HUES64 (cell line): ENCODE measurements around the gene PFN1. TPM values are rescaled to one million over a fixed set of nuclear protein-coding genes. Genes with fewer than 3 reads are reported as not detected.

Source experiments
- H3K27ac ChIP-seq: 2 replicates; pipeline ENCODE4 v1.7.0; 2013; ENCODE audit warnings: low read depth, low read length, inconsistent platforms
- H3K27me3 ChIP-seq: 2 replicates; pipeline ENCODE4 v1.6.1; 2013; ENCODE audit warnings: mild to moderate bottlenecking, low read length; ENCODE audit not compliant: insufficient read depth
- H3K36me3 ChIP-seq: 2 replicates; pipeline ENCODE4 v1.6.1; 2013; ENCODE audit warnings: mild to moderate bottlenecking, low read length; ENCODE audit not compliant: insufficient read depth
- H3K4me1 ChIP-seq: 2 replicates; pipeline ENCODE4 v1.6.1; 2013; ENCODE audit warnings: mild to moderate bottlenecking, low read length, moderate library complexity; ENCODE audit not compliant: insufficient read depth
- H3K4me3 ChIP-seq: 2 replicates; pipeline ENCODE4 v1.5.1; 2013; ENCODE audit warnings: mild to moderate bottlenecking, low read length, moderate library complexity
- H3K9ac ChIP-seq: 2 replicates; pipeline ENCODE4 v1.6.1; 2013; ENCODE audit warnings: mild to moderate bottlenecking, low read depth, low read length
- H3K9me3 ChIP-seq: 2 replicates; pipeline ENCODE4 v1.6.1; 2013; ENCODE audit warnings: low read depth, low read length; ENCODE audit not compliant: insufficient read depth
- WGBS: fragments of 150-250, 120-280 bp; methylation state at CpG from one replicate; pipeline ENCODE4 v1.1.7; 2013; ENCODE audit warnings: missing lambda C conversion rate; 5-methylcytosine and 5-hydroxymethylcytosine counted together
- polyA plus RNA-seq, 2 experiments: library from polyadenylated mRNA; stranded (reverse); fragments of 50-300 nt; gene quantifications; one replicate each; pipeline ENCODE4 v1.2.3, GENCODE V29; 2013

The PFN1 gene
- polyA plus RNA-seq (2013, experiment 1 of 2): 1,291 TPM
- 1,164 TPM for polyA plus RNA-seq (2013, experiment 2 of 2)

DNA sequence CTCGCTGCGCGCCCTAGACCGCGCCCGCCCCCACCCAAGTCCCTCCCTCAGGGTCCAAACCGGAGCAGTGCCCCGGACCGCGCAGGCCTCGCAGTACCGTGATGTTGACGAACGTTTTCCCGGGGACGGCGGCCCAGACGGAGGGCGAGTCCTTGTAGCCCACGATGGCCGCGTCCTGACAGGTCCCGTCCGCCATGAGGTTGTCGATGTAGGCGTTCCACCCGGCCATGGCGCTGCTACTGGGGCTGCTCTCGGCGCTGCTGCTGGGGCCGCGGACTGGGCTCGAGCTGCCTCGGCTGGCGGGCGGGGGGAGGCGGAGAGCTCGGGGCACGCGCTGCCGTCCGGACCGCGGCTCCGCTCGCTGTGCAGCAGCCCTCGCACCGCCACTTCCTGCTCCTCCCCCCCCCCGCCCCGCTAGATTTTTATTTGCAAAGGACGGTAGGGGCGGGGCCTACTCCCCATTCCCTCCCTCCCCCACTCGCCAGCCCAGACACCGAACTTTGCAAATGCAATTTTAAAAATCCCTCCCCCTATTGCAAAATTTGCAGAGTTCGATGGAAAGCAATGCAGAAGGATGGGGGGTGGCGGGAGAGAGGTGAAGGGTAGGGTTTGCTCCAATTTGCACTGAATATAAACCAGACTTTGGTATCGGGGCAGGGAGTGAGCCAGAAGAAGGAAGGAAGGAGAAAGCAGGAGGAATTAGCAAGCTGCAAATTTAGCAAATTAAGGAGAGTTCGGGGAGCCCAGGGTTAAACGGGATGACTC, at the start of gene PFN1:
PFN1 (minus strand) TSS at position 365 of the 765 bp plus-strand sequence; CDS start at position 229, 136 bp downstream.
- Histone ChIP-seq H3K4me1 (peaks cover 32% of the 10 kb centered on the region), H3K27me3 (no peaks in the 10 kb centered on the region), H3K27ac (peak within 1 kb of the TSS; percentile 100), H3K36me3 (peaks cover 41% of the 10 kb centered on the region), H3K9me3 (no peaks in the 10 kb centered on the region), H3K4me3 (peak within 1 kb of the TSS; percentile 99), H3K9ac (peak within 1 kb of the TSS; percentile 99)
- WGBS: under 1% methylated on average over 55 of the region's 59 CpGs

GRCh38 chr17:4997302-4998026, 49.1 kb upstream of the PFN1 start, which contains the start of the genes INCA1 and KIF1C:
TSS of gene INCA1 (minus strand) at chr17:4997522. CDS start at chr17:4994437, 3,085 bp downstream.
TSS of gene KIF1C (plus strand) at chr17:4997950. CDS start at chr17:5000247, 2,297 bp downstream.
- H3K9me3 ChIP-seq: no peaks in the 10 kb centered on the region
- H3K27ac ChIP-seq: peak within 1 kb of the TSS; percentile 93
- peaks cover 20% of the 10 kb centered on the region for H3K27me3 ChIP-seq
- H3K9ac ChIP-seq: peak within 1 kb of the TSS; percentile 77
- peaks cover 20% of the 10 kb centered on the region for H3K36me3 ChIP-seq
- H3K4me1 ChIP-seq: peaks cover 12% of the 10 kb centered on the region
- WGBS: under 1% methylated on average over 93 of the region's 93 CpGs
- H3K4me3 ChIP-seq: peak within 1 kb of the TSS; percentile 62

DNA sequence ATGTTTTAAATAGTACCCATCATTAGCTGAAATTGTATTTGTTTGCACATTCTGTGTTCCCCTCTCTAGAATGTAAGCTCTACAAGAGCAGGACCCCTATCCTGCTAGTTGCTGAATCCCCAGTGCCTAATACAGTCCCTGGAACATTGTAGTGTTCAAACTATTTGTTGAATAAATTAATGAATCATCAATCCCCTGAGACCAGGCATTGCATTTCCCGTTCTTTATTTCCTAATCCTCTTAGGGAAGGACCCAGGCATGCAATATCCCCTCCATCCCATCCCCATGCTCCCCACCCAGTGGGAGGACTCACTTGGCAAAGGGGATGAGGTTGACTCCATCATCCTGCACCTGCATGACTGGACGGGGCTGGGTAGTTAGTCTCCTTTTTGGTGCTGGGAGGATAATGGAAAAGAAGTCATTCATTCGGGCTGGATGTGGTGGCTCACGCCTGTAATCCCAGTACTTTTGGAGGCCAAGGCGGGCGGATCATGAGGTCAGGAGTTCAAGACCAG, 45.8 kb upstream of the PFN1 start:
- H3K36me3 ChIP-seq: no peaks in the 10 kb centered on the region
- 92% methylated on average over 6 of the region's 6 CpGs for WGBS
- no peak overlapping the region for H3K4me3 ChIP-seq
- peaks cover 2% of the 10 kb centered on the region for H3K4me1 ChIP-seq
- no peaks in the 10 kb centered on the region for H3K9me3 ChIP-seq
- H3K27me3 ChIP-seq: peaks cover 22% of the 10 kb centered on the region
- H3K9ac ChIP-seq: no peak overlapping the region
- H3K27ac ChIP-seq: no peak overlapping the region

DNA sequence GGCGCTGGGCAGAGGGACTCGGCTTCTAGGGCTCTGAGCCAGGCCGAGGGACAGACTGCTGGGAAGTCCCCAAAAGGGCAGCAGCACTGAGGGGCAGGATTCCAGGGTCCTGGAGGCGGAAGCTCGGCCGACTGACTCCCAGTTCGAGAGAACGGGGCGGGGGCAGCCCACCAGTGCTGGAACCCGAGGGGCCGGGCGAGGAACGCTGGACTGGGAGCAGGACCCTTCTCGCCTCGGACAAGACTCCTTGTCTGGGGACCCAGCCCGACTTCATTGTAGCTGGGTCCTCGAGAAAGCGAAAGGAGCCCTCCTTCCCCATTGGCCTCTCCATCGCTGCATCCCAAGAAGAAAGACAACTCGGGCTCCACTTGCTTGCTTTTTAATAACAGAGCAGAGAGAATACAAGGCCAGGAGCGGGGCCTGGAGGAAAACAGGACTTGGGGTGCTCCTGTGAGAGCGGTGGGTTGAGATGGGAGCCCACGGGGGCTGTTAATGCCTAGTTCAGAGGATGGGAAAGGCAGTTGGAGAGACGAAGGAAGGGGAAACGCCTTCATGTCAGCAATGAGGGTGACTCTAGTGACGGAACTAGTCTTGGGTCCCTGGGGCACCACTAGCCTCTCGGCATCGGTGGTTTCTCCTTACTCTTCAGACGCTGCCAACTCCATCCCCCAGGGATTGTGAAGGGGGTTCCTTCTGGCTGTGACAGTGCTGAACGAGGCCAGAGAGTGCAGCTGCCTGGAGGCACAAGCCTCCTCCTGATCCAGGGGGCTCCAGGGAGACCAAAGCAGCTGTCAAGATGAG, 39.6 kb upstream of the PFN1 start:
- Histone ChIP-seq H3K4me3 (peak overlapping the region; percentile 71), H3K36me3 (no peaks in the 10 kb centered on the region), H3K27me3 (peaks cover 11% of the 10 kb centered on the region; the same call in 1 of the 2 replicates), H3K9ac (peak overlapping the region; percentile 18; the same call in 1 of the 2 replicates), H3K9me3 (no peaks in the 10 kb centered on the region), H3K27ac (no peak overlapping the region), H3K4me1 (peaks cover 9% of the 10 kb centered on the region; the same call in 1 of the 2 replicates)
- 26% methylated on average over 30 of the region's 30 CpGs for WGBS

DNA sequence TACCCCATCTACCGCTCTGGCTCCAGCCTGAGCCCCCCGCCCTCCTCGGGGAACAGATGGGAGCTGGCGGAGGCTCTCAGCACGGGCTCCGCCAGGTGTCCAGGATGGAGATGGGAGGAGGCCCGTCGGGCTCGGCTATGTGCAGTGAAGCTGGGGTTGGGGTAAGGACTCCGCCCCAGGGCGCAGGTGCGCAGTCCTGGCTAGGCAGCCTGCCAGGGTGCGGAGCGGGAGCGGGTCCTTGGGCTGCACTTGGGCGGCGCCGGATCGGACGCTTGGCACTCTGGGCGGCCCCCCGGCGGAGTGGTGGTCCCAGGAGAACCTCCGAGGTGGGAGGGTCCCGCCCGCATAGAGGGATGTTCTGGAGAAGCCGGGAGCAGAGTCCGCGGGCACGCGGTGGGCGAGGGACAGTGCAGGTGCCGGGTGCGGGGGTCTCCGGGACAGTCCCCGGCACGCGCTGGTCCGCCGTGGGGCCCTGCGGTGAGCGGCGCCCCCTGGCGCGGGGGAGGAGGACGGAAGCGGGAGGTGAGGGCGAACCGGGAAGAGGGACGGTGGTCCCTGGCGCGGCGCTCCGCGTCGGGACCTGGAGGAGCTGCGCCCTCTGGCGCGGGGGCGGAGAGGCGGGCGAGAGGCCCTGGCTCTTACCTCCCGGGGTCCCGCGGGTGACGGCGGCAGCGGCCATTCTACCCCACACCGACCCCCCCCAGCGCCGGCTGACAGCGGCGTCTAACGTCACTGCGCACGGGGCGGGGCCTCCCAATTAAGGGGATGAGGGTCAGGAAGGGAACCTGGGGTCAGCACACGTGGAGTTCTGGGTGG, 38.8 kb upstream of the PFN1 start, which contains the start of gene CAMTA2:
CAMTA2 (minus strand) TSS at position 725 of the 816 bp plus-strand sequence. CDS start 1,453 bp downstream, outside the sequence.
- no peaks in the 10 kb centered on the region for H3K36me3 ChIP-seq
- H3K9me3 ChIP-seq: no peaks in the 10 kb centered on the region
- 2% methylated on average over 78 of the region's 78 CpGs for WGBS
- no peak within 1 kb of the TSS; the same call in 1 of the 2 replicates for H3K27ac ChIP-seq
- peaks cover 11% of the 10 kb centered on the region; the same call in 1 of the 2 replicates for H3K27me3 ChIP-seq
- H3K4me3 ChIP-seq: peak within 1 kb of the TSS; percentile 71
- peak within 1 kb of the TSS; percentile 18 for H3K9ac ChIP-seq
- peaks cover 9% of the 10 kb centered on the region; the same call in 1 of the 2 replicates for H3K4me1 ChIP-seq

GRCh38 chr17:4986403-4986802, 38.1 kb upstream of the PFN1 start:
- Histone ChIP-seq H3K27ac (no peak overlapping the region), H3K4me1 (peaks cover 9% of the 10 kb centered on the region; the same call in 1 of the 2 replicates), H3K9ac (no peak overlapping the region), H3K4me3 (peak overlapping the region; percentile 71; the same call in 1 of the 2 replicates), H3K27me3 (peaks cover 11% of the 10 kb centered on the region; the same call in 1 of the 2 replicates), H3K36me3 (no peaks in the 10 kb centered on the region), H3K9me3 (no peaks in the 10 kb centered on the region)
- WGBS: 83% methylated on average over 5 of the region's 5 CpGs

DNA sequence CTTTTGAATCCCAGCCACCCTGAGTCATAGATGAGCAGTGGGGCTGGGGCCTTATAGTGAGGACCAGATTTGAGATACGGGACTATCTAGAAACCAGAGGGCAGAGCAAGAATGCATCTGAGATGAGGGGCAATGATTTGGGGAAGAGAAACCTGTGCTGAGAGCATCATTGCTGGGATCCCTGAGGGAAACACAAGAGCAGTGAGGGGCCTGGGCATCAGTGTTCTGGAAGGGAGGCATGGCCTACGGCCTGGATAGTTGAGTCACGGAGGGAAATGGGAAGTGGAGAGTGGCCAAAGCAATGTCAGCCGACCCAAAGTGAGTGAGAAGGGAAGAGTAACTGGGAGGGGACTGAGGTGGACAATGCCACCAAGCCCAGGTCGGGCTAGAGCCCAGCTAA, 34.0 kb upstream of the PFN1 start:
- WGBS: 72% methylated on average over 5 of the region's 5 CpGs
- no peak overlapping the region for H3K9ac ChIP-seq
- peaks cover 15% of the 10 kb centered on the region for H3K27me3 ChIP-seq
- no peaks in the 10 kb centered on the region for H3K4me1 ChIP-seq
- H3K27ac ChIP-seq: no peak overlapping the region
- H3K4me3 ChIP-seq: no peak overlapping the region
- H3K36me3 ChIP-seq: 0 out of 2 replicates have a peak, but pooled peaks cover 4% of the 10 kb centered on the region
- H3K9me3 ChIP-seq: no peaks in the 10 kb centered on the region

- Histone ChIP-seq H3K9ac (no peak overlapping the region), H3K4me3 (no peak overlapping the region), H3K4me1 (no peaks in the 10 kb centered on the region), H3K9me3 (no peaks in the 10 kb centered on the region), H3K36me3 (0 out of 2 replicates have a peak, but pooled peaks cover 5% of the 10 kb centered on the region), H3K27me3 (peaks cover 23% of the 10 kb centered on the region), H3K27ac (no peak overlapping the region)
- WGBS: 59% methylated on average over 4 of the region's 6 CpGs
These were observed 32.4 kb upstream of the PFN1 start for GRCh38 chr17:4980644-4981216.

- no peaks in the 10 kb centered on the region for H3K9me3 ChIP-seq
- H3K4me1 ChIP-seq: no peaks in the 10 kb centered on the region
- H3K4me3 ChIP-seq: no peak overlapping the region
- H3K27ac ChIP-seq: no peak overlapping the region
- 0 out of 2 replicates have a peak, but pooled peaks cover 5% of the 10 kb centered on the region for H3K36me3 ChIP-seq
- H3K27me3 ChIP-seq: peaks cover 39% of the 10 kb centered on the region
- H3K9ac ChIP-seq: no peak overlapping the region
These were observed 30.4 kb upstream of the PFN1 start for GRCh38 chr17:4978726-4979125.
